Pulmonary artery endothelial cell (primary cell): ENCODE measurements around the gene S100A12. TPM values are rescaled to one million over a fixed set of nuclear protein-coding genes. Genes with fewer than 3 reads are reported as not detected.
"Not testable (repeated sequence)": the region's sequence is repeated elsewhere in the genome, so short reads cannot be mapped to it uniquely, and the experiment has no call there.

Experiments used
- DNase-seq: peaks from one replicate; pipeline ENCODE4 v3.0.0-alpha.2; 2011; ENCODE audit warnings: low read depth, low spot score
- total RNA-seq: library from RNA; depleted of rRNA; stranded (reverse); fragments of >200 nt; gene quantifications from 2 replicates; pipeline ENCODE4 v1.2.3, GENCODE V29; 2014

S100A12 gene
- total RNA-seq: not detected in 2 replicates

DNA sequence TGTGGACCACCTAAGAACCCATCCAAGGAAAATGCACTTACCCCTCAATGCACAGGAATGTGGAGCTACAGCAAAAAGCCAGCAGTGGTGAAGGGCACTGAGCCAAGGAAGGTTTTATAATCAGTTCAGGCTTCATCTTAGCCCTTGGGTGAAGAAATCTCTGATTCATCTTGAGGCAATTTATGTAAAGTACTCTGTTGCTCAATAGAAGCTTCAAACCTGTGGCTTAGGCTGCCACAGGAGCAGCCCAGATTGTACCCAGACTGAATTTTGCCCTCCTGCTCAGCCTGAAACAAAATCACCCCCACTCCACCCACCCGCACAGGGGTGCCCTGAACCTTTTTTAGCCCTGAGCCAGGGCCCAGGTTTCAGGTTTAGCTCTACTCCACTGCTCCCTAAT lies at the start of gene S100A12:
TSS of gene S100A12 (minus strand) at position 111 of the 400 bp plus-strand sequence. CDS start 1,029 bp downstream, outside the sequence.
- no peak for DNase-seq

DNA sequence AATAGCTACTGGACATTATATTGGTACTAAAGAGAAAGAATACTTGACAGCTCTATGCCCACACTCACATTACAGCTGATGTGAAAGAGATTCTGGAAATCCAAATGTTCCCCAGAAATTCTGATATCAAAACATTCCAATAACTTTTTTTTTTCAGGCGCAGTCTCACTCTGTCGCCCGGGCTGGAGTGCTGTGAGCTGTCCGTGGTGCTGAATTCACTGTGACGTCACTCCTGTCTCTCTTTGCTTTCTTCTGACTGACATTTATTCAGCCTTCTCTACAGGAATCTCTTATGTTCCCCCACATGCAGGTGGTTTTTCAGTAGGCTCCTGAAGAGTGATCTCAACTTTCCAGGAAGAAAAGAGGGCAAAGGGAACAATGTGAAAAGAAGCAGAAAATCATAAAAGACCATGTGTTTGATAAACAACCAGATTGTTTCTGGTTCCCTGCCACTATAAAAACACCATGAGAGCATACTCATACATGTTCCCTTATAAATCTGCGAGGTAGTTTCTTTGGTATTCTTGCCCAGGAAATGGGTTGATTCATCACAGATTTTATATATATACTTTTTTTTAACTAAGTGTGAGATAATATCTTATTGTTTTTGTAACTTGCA lies 47.1 kb upstream of the S100A12 start:
- DNase-seq: peak; percentile 22

DNA sequence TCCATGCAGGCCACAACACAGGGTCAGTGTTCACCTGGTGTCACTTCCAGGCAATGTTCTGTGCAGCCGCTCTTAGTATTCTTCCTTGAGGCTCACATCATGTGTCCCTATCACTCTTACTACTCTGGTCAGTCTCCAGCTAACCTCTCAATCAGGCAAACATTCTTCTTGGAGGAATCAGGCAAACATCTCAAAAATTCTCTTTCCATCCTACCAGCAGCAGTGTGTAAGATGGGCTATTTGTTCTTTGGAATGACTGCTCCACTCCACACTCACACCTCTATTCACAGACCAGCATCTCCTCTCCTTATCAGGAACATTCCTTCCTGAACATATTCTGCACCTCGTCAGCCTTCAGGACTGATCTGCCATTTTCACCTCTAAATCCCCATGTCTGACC lies 44.9 kb upstream of the S100A12 start:
- no peak for DNase-seq

DNA sequence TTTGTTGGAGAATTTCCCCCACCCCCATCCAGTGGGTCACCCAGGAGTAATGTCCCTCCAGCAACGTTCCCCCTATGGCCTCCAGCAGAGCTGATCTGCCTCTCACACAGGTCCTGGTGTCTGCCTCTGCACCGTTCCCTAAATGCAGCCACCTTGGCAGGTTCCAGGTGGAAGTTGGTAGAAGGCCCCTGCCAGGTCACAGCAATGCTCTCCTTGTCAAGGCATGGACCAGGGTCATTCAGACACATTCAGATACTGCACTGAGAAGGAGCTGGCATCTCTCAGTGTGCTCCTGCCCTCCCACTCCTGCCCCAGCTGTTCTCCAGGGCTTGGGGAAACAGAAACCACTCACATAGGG lies 44.0 kb upstream of the S100A12 start:
- not testable (repeated sequence) for DNase-seq

DNA sequence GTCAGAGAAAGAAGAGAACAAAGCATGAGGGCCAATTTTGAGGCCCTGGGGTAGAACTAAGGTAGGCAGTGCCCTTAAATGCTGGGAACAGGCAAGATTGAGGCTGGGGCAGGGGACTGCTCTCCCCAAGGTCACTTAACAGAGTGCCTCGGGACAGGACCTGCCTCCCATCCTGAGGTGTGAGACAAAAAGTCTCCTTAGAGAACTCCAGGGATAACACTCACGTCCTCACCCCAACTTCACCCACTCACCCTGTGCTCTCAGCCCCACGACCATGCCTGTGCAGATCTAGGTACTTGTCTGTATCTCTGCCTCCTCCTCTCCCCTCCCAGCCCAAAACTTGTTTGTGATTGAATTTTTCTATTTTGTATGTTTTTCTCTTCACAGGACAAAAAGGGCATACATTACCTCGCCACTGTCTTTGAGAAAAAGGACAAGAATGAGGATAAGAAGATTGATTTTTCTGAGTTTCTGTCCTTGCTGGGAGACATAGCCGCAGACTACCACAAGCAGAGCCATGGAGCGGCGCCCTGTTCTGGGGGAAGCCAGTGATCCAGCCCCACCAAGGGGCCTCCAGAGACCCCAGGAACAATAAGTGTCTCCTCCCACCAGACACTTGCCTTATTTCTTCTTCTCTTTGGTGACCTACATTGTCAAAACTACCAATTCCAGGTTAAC lies 43.5 kb upstream of the S100A12 start:
- DNase-seq: not testable (repeated sequence)

DNA sequence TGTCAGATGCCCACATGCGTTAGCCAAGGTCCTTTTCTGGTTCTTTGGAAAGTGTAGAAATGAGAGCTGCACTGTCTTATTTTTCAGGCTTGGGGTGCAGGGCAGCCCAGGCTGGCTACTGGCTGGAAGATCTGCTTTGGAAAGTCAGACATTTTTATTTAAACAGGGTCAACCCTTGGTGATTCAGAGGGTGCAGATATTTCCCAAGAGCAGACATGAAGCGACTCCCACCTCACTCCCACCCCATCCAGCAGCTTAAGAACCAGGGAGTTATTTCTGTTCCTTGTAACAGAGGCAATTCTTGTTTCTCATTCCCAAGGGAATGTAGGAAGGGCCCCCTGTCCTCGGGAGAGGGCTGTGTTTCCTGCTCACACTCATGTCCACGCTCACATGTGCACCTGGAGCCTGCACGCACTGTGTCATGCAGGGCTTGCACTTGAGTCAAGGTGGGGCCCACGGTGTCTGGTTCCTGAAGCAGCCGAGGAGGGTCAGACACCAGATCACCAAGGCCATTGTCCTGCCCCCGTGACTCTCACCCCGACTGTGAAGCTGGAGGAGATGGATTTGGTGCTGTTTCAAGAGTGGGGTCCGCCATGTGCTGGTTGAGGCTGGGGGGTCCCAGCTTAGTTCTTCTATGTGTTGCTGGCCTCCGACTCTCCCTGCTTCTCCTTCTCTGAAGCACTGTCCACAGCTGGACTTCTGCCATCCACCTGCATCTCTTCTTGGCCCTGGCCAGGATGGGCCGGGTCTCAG lies 41.9 kb upstream of the S100A12 start:
- no peak for DNase-seq

DNA sequence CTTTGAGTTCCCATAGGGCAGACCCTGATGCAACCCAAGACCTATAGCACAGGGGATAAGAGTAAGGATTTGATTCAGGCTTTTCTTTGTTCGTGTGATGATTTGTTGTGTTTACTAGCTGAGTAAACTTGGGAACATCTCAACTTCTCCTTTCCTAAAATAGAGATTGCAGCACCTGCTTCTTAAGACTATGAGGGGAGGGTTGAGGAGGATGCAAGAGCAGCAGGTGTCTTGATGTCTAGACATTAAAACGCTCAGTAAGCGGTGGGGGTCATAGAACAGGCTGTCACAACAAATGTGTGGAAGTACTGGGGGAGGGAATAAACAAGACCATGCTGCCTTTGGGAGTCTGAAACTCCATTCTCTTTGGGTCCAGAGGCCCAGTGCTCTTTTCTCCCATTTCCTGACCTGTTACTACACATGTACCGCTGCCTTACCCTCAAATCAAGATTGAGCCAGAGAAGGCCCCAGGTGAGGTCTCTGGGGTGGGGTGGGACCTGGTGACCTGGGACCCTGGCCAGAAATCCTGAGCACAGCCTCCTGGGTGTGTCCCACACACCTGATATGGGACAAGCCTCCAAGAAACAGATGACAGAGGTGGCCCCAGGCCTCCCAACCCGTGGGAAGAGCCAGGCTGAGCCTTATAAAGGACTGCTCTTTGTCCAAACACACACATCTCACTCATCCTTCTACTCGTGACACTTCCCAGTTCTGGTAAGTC lies 40.6 kb upstream of the S100A12 start, which contains the start of gene S100A7A:
TSS of gene S100A7A (plus strand) at position 671 of the 721 bp plus-strand sequence. CDS start 1,563 bp downstream, outside the sequence.
- DNase-seq: no peak

DNA sequence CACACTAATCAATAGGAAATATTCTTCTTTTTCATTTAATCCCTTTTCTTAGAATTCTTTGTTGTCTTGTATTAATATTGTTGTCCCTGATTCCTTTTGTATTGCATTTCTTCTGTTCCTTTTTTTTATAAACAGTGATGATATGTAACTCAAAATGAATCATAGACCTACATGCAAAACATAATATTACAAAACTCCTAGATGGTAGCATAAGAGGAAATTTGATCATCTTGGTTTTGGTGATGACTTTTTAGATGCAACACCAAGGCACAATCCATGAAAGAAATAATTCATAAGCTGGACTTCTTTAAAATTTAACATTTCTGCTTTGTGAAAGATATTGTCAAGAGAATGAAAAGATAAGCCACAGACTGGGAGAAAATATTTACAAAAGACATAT lies 38.5 kb upstream of the S100A12 start:
- not testable (repeated sequence) for DNase-seq

DNA sequence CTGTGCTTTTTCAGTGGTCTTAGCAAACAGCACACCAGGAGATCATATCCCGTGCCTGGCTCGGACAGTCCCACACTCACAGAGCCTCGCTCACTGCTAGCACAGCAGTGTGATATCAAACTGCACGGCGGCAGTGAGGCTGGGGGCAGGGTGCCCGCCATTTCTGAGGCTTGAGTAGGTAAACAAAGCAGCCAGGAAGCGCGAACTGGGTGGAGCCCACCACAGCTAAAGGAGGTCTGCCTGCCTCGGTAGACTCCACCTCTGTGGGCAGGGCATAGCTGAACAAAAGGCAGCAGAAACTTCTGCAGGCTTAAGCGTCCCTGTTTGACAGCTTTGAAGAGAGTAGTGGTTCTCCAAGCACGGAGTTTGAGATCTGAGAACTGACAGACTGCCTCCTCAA lies 31.9 kb upstream of the S100A12 start:
- DNase-seq: not testable (repeated sequence)

DNA sequence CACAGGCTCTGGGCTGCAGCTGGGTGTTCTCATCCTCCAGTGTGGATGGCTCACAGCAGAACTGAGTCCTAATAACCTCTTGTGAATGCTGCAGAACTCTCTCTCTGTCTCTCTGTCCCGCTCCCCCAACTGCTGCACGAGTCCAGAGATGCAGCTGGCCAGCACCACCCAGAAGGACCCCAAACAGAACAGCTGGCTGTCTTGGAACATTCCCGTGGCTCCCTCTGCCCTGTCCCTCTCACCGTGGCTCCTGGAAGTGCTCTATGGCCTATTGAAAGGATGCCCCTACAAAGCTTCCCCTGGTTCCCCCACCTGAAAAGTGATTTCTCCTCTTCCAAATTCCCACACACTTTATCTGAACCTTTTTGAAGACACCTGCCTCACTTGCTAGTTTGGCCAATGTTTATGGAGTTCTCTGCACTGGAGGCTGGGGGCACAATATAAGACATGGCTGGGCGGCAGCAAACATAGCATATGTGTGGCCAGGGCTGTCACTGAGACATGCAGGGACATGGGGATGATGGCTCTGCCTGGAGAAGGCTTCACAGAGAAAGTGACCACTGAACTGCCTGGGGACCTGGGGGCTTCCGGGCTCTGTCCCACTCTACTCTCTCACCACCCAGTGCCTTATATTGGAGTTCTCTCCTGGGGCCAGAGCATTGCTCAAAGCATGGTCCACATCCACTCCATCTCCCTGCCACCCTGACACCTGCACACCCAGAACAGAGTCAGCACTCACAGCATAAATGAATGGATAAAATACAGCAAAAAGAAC lies 30.6 kb upstream of the S100A12 start:
- DNase-seq: not testable (repeated sequence)

DNA sequence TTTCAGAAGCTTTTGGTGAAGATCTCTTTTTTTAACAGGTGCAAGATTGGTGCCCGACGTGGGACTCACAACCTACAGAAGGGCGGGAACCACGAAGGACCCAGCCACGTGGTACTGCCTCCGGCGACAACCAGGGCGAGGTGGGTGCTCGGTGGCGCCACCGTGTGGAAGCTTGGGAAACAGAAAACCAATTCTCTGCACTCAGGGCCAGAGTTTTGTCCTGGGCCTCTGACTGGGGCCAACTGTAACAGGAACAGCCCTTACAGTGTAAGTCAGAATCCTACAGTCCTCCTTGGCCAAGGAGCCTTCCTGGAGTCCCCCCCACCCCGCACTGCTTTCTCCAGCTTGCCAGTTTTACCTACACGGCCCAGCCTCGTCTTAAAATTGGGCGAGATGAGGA lies 29.3 kb upstream of the S100A12 start:
- no peak for DNase-seq

DNA sequence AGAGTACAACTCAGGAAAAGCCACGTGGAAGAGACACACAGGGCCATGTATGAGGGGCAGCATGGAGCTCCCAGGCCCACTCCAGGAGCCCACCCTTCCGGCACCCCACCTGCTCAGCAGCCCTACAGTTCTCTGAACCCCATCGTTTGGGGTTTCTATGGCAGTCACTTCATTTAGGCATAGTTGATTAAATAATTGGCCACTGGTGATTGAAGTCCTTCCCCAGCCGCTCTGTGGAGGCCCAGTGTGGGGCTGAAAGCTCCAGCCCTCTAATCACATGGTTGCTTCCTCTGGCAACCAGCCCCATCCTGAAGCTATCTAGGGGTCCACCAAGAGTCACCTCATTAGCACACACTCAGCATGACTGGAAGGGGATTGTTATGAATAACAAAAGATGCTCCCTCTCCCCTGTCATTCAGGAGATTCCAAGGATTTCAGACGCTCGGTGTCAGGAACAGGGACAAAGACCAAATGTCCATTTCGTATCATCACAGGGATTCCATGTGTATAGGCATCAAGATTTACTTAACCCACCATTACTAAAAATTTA lies 28.7 kb upstream of the S100A12 start:
- DNase-seq: no peak

DNA sequence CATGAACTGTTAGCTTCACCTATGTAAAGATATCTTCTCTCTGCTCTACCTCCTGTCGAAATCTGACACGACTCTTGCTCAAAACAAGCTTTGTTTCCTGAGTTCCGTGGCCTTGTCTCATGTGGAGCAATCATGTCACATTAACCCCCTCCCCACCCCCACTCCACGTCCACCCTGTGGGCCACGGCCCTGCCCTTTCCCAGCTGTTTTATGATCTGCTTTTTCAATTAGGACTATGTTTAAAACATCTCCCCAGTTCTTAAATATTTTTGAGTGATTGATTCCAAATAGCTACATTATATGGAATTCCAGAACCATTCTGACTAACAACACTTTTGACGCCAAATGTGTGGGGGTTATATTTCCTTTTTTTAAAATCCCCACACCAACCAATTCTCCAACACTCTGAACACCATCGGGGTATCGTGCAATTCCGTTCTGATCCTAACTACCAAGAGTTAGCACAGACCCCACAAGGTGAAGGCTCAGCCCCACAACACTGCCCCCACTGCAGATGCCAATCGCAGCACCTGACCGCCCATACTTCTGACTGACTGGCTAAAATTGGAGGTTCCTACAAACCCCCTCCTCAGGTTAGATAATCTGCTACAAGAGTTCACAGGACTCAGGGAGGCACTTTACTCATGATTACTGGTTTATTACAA lies 28.1 kb upstream of the S100A12 start:
- DNase-seq: no peak

DNA sequence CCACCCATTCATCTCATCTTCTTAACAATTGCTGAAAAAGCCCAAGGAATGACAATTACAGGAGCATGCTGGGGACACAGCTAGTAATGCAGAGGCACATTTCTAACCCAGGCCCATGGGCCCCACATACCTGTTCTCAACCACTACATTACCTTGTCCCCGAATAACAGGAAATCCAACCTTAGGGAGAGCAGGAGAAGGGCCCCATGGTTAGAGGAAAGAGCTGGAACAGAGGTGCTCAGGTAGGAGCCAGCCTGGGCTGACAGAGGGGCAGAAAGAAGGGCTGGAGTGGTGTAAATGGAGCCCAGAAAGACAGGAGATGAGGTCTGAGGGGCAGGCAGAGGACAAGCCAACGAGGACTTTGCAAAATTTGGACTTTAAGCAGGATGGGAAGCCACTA lies 26.8 kb upstream of the S100A12 start:
- no peak for DNase-seq

DNA sequence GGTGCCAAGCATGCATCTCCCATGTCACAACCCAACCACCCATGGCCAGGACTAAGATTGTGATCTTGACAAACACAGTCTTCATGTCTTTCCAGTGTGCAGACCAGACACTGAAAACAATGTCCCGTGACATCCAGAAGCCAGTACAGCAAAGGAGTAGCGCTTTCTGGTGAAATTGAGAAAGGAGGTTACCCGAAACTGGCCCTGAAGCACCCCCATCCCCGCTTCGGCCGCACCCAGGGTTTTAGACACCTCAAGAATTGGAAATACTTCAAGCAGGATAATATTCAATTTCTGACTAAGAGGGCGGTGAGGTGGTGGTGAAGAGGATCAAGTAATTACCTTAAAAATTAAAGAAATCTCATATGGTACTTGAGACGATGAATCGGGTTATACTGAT lies 26.0 kb upstream of the S100A12 start:
- DNase-seq: no peak

DNA sequence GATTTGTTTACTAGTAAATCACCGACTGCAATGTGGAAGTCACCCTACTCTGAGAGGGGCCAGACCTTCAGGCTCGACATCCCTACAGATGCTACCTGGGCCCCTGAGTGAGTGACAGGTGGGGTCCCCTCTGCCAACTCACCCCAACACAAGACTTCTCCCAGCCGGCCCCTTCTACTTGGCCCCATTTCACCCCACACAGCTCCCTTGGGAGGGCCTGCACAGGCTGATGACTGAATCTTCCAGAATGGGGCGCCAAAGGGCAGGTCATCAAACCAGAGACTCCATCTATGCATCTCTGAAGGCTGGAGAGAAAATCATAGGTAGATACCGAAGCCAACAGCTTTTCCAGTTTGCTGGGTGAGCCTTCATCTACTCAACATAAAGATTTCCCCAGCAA lies 24.8 kb upstream of the S100A12 start:
- DNase-seq: no peak

DNA sequence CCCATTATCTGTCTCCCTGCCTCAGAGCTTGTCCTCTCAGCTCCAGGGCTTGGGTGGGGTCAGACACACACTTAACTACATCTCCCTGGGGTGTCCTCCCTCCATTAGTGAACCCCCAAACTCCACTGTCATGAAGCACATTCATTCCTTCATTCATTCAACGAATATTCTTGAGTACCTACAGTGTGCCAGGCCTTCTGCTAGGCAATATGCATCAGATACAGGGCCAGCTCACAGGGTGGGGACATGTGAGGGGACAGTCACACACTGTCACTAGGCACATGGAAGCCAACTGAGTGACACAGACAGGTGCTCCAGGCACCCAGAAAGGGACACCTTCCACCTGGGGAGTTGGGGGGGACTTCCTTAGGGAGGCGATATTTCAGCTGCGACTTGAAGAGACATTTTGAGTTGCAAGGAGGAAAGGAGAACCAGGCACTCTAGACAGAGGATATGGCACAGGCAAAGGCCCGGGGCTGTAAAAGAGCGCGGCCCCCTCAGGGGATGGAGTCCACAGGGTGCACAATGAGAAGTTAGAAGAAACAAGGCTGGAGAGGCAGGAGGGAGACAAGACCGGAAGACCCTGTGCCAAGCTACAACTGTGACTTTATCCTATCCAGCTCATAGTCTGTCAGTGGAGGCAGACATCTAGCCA lies 24.1 kb upstream of the S100A12 start:
- no peak for DNase-seq

DNA sequence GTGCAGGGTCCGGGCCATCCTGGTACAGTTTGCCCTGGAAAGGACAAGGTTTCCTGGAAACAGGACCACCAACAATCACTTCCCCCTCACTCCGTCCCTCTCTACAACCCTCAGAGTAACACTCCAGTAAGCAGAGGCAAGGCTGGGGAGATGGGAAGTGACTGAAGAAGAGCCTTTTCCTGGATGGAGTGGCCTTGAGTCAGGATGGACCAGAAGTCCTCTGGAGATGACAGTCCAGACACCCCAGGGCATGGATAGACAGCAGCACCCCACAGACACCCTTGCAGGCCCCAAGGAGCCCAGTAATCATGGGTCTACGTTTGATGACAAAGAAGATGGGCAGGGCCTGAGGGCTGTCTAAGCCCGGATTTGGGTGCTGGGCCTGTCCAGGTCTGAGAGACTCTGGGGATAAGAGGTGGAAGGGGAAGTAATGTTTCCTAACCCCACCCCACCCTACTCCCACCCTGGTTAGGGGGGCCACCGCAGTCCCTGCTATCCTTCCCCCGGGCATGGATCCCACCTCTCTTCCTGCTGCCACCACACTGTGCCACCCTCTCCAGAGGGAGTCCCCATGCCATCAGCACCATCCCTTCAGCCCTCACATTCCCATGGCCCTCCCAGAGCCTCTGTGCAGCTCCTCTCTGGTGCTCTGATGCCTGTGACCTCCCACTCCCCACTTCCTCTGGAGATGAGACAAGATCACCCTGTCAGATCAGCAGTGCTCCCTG lies 22.7 kb upstream of the S100A12 start:
- no peak for DNase-seq
